Heart left ventricle (tissue), 13 donors: ENCODE measurements around the gene TNP2.

Source experiments
- POLR2A ChIP-seq, 2 donors: fragments of 450-650 bp; IDR thresholded peaks; one replicate each; pipeline ENCODE4 v1.6.1; 2017; ENCODE audit warnings: antibody characterized with exemption in 2 of 2, mild to moderate bottlenecking in 2 of 2, moderate library complexity in 2 of 2
- TF ChIP-seq, protein P1 (sequence below), 12 donors: fragments of 200-600 bp; sonication (generic) in 4 of 12; IDR thresholded peaks; one replicate each; pipeline versions ENCODE4 v1.5.0 to v1.8.0; 2018 to 2022; ENCODE audit warnings: antibody characterized with exemption in 12 of 12, mild to moderate bottlenecking in 5 of 12
- donor health status: ischemic (EF 13 %, LVEDD 7.1; RV severe dilation, severe dysfunction).
- donor health status: DM: no; HTN: yes; CAD: no.
- donor health status: DM: no; HTN: no; CAD: no.
- donor health status: ischemic (EF 25% LVEDD 6.9; RV normal size, moderate dysfunction).
- donor health status: ischemic (EF 25% LVEDD 5.7; RV mildly dilated, moderate dysfunction).
- donor health status: ischemic (EF 35%, LVEDD 5.7; RV mildly dilated, moderate dysfunction).
- donor health status: nonischemic (EF 11% LVEDD 7.7; RV severe dilation, severe dysfunction).
- donor health status: DM: yes; HTN: yes; CAD: no.
- donor health status: PGD.
- donor health status: ischemic (EF 29% LVEDD 5.4; RV normal size, mild dysfunction).
- donor health status: nonischemic (EF 23%, LVEDD 6.1; RV moderate dilation, normal function).

DNA sequence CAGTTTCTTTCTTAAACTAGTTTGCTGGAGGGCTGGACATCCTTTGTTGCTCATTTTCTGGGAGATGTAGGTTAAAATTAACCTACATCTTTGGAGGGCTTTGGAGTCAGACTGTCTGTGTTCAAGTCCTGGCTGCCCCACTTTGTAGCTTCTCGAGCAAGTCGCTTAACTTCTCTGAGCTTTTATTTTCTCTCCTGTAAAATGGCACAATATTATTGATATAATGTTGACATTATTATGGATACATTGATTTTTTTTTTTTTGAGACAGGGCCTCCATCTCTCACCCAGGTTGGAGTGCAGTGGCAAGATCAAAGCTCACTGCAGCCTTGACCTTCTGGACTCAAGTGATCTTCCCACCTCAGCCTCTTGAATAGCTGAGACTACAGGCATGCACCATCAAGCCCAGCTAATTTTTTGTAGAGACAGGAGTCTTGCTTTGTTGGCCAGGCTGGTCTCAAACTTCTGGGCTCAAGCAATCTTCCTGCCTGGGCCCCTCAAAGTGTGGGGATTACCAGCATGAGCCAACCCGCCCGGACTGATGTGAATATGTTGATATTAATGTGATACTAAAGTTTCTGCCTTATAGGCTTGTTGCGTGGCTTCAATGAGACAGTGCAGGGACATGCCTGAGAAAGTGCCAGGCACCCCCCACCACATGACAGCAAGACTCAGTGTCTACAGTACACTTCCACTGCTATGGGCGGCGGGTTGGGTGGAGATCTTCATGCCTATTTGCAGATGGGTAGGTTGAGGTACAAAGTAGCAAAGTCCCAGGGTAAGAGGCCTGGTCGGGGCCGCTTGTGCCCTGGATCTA is 44.6 kb upstream of the TNP2 start:
- TF ChIP-seq, protein P1, sequence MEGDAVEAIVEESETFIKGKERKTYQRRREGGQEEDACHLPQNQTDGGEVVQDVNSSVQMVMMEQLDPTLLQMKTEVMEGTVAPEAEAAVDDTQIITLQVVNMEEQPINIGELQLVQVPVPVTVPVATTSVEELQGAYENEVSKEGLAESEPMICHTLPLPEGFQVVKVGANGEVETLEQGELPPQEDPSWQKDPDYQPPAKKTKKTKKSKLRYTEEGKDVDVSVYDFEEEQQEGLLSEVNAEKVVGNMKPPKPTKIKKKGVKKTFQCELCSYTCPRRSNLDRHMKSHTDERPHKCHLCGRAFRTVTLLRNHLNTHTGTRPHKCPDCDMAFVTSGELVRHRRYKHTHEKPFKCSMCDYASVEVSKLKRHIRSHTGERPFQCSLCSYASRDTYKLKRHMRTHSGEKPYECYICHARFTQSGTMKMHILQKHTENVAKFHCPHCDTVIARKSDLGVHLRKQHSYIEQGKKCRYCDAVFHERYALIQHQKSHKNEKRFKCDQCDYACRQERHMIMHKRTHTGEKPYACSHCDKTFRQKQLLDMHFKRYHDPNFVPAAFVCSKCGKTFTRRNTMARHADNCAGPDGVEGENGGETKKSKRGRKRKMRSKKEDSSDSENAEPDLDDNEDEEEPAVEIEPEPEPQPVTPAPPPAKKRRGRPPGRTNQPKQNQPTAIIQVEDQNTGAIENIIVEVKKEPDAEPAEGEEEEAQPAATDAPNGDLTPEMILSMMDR (IDR thresholded peaks at IDR 0.05), result no peak
- TF ChIP-seq POLR2A (IDR thresholded peaks at IDR 0.05), result no peak
